A673 (cell line): ENCODE measurements around the gene TUBA4B.

ENCODE experiments used
- EZH2 ChIP-seq: fragments of 200-600 bp; sonication (generic); IDR thresholded peaks from 2 replicates; pipeline ENCODE4 v1.6.1; 2017; ENCODE audit warnings: borderline replicate concordance, low read depth, mild to moderate bottlenecking, mixed read lengths, antibody characterized with exemption, low read length; ENCODE audit not compliant: poor library complexity, severe bottlenecking
- TF ChIP-seq, protein P1 (sequence below): fragments of 300-800, 200-600 bp; sonication (generic); conservative IDR thresholded peaks from 2 replicates; pipeline ENCODE4 v1.5.1; 2017; ENCODE audit warnings: low read depth, mild to moderate bottlenecking, antibody characterized with exemption, low read length, moderate library complexity, mixed read lengths

DNA sequence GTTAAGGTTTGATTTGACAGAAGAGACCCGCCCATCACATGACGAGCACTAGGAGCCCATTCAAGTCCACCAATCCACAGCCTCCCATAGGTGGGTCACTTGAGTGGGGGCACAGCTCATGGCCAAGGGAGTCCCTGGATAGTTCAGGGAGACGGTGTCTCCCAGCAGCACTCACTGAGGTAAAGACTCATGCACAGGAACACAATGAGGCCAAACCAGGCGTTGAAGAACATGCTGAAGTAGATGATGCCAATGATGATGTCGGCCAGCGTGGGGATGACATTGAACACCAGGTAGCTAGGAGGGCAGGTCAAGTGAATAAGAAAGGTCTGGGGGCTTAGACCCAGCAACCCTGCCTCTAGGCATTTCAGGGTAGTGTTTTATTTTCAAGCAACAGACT is 38.3 kb upstream of the TUBA4B start:
- TF ChIP-seq, protein P1, sequence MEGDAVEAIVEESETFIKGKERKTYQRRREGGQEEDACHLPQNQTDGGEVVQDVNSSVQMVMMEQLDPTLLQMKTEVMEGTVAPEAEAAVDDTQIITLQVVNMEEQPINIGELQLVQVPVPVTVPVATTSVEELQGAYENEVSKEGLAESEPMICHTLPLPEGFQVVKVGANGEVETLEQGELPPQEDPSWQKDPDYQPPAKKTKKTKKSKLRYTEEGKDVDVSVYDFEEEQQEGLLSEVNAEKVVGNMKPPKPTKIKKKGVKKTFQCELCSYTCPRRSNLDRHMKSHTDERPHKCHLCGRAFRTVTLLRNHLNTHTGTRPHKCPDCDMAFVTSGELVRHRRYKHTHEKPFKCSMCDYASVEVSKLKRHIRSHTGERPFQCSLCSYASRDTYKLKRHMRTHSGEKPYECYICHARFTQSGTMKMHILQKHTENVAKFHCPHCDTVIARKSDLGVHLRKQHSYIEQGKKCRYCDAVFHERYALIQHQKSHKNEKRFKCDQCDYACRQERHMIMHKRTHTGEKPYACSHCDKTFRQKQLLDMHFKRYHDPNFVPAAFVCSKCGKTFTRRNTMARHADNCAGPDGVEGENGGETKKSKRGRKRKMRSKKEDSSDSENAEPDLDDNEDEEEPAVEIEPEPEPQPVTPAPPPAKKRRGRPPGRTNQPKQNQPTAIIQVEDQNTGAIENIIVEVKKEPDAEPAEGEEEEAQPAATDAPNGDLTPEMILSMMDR: no peak
- no peak for TF ChIP-seq EZH2
